Activated CD8-positive, alpha-beta memory T cell treated with anti-CD3 and anti-CD28 coated beads, Interleukin-2, amount 50 U/mL, for 1 hour (primary cell): ENCODE results near the gene LRRC47.

Experiments used
- DNase-seq: peaks from one replicate; pipeline ENCODE4 v3.0.0-alpha.2; 2020; ENCODE audit errors: extremely low read depth

Gene LRRC47

DNA sequence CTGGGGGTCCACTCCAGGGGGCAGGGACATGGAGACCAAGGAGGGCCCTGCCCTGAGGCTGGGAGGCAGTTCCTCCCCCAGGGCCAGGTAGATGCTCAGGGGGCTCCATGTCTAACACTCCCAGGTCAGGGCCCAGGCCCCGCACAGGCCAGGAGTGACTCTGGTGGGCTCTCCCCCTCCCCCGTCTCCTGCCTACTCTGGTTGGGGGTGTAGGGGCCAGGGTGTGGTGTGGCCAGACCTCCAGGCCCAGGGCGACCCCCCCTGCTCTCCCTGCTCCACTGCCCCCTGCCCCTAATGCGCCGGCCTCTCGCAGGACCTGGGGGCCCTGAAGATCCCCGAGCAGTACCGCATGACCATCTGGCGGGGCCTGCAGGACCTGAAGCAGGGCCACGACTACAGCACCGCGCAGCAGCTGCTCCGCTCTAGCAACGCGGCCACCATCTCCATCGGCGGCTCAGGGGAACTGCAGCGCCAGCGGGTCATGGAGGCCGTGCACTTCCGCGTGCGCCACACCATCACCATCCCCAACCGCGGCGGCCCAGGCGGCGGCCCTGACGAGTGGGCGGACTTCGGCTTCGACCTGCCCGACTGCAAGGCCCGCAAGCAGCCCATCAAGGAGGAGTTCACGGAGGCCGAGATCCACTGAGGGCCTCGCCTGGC is 63.7 kb downstream of the LRRC47 start:
- DNase-seq: no peak

DNA sequence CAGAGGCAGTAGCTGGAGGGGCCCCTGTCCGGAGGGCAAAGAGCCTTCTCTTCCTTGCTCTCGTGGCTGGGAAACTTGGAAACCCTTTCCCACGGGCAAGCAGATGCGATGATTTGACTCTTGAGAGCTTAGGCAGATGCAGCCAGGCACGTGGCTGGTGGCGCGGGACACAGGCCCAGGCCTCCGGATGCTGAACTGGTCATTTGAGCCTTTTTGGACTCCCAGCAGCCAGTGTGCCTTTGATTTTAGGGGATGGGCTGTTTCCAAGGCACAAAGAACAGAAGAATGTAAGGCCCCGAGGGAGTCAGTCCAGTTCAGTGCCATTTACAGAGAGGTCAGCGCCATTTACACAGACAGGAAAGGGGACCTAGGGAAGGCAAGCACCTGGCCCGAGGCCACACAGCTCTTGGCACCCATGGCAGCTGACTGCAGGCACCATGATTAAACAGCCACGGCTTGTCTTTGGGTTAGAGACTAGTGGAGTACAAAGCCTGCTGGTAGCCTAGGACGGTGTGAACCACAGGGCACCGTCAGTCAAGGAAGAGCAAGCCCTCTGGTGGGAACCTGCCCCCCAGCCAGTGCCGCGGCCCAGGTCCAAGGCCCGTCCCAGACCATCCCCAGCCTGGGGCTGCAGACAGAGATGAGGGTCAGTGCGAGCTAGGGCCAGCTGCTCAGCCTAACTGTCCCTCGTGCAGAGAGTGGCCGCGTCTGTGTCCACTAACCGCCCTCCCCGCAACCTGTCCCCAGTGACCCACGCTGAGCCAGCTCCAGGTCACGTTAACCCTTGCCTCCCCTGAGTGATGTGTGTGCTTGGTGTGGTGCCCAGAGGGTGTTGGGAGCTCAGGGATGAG is 64.5 kb downstream of the LRRC47 start:
- DNase-seq: no peak

DNA sequence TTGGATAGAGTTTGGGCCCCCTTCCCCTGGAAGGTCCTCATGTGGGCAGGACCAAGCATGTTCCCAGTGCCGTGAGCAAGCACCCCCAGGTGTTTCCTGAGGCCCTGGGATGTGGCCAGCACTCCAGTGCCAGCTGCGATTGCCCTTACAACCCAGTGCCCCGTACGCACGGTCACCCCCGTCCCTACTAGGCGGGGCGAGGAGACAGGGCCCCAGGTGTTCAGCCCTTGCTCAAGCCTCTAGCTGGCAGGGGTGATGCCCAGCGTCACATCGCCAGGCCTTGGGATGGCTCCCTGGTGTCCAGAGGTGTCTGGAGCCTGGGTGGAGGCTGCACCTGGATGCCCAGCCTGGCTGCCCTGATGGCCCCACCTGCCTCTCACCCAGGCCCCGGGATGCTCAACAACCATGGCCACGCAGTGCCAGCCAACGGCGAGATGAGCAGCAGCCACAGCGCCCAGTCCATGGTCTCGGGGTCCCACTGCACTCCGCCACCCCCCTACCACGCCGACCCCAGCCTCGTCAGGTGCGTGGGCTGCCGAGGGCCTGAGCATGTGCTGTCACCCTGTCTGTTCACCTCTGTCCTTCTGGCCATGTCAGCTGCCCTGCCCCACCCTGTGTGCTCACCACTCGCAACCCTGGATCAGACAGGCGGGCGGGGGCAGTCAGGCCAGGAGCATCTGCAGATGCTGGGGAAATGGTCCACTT is 65.6 kb downstream of the LRRC47 start:
- DNase-seq: no peak

DNA sequence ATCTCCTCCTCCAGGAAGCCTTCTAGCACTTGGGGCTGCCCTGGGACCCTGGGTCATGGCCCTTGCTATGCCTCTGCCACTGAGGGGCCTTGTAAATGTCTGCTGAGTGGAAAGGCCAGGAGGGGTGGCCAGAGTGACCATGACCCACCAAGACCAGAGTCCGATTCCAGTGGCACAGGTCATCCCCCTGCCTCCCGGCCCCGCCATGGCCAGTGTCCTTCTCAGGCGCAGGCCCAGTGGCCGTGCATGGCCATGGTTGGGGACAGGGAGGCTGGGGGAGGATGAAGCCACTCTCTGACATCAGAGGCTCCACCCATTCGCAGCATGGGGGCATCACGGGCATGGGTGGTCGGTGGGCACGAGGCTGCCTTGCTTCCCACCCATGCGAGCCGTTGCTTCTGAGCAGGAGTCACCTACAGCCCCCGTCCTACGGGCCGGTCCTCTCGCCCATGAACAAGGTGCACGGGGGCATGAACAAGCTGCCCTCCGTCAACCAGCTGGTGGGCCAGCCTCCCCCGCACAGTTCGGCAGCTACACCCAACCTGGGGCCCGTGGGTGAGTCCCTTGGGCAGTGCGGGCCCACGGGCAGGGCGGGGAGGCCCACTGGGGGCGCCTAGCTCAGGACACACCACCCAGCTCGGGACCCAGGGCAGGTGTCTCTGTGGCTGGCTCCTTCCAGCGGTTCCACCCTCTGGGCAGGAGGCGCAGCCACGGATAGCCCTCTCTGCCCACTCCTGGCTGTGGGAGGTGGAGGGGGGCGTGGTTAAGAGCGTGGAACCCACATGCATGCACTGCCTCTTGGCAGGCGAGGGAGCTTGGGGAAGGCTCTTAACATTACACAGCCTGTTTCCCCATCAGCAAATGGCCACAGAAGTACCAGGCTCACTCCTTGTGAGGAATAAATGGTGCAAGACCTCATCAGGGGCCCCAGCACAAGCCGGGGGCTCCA is 66.4 kb downstream of the LRRC47 start:
- no peak for DNase-seq
